Left hindlimb (tissue), 1 donor: ENCODE data around the gene KREMEN1.

Source experiments
- DNase-seq: peaks from one replicate; pipeline ENCODE4 v3.0.0-alpha.2; 2018

KREMEN1 gene

GRCh38 chr22:29208879-29209623 is 136.2 kb downstream of the KREMEN1 start:
- no peak for DNase-seq

DNA sequence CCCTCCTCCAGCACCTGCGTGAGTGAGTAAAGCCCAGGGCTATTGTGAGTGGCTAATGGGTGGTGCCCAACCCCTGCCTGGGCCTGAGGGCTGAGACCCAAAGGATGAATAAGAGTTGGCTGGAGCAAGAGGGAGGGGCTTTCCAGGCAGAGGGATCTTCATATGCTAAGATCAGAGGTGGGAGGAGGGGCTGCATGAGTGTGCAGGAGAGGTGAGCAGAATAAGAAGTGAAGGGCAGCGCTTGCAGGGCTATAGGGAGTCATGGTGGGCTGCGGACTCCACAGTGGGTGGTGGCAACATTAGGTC is 136.7 kb downstream of the KREMEN1 start:
- DNase-seq: no peak

DNA sequence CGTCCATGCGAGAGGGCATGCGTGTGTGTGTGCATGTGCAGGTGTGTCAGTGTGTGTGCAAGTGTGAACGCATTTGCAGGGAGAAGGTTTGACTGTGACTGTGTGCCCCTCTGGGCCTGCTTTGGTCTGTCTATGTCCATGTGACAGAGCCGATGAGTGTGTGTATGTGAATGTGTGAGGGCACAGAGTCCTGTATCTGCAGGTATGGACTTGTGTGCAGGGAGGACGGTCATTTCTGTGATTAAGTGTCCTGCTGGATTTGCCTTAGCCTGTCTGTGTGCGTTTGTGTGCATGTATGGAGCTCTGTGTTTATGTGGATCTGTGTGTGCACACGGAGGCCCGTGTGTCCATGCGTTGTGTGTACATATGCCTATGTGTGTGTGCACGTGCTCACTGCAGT is 138.2 kb downstream of the KREMEN1 start:
- DNase-seq: no peak

DNA sequence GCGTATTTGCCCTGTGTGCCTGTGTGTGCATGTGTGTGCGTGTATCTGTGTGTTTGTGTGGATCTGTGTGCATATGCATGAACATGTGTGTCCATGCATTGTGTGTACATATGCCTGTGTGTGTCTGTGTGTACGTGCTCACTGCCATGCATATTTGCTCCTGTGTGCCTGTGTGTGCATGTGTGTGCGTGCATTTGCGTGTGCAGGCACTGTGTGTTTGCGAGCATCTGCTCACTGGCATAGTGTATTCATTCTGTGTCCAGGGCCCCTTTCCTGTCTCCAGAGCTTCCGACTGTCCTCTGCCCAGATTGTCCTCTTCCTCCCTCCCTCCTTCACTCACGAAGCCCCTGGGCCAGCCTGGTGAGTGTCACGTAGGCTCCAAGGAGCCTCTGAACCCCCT is 138.6 kb downstream of the KREMEN1 start:
- no peak for DNase-seq

- DNase-seq: no peak
These were observed 139.9 kb downstream of the KREMEN1 start for GRCh38 chr22:29212743-29213142.

GRCh38 chr22:29213493-29213892 is 140.7 kb downstream of the KREMEN1 start:
- no peak for DNase-seq

- DNase-seq: no peak
These were observed 141.4 kb downstream of the KREMEN1 start for GRCh38 chr22:29214232-29214631.

- no peak for DNase-seq
These were observed 142.4 kb downstream of the KREMEN1 start for GRCh38 chr22:29215012-29215860.

- DNase-seq: no peak
These were observed 143.4 kb downstream of the KREMEN1 start for GRCh38 chr22:29216011-29216872.

DNA sequence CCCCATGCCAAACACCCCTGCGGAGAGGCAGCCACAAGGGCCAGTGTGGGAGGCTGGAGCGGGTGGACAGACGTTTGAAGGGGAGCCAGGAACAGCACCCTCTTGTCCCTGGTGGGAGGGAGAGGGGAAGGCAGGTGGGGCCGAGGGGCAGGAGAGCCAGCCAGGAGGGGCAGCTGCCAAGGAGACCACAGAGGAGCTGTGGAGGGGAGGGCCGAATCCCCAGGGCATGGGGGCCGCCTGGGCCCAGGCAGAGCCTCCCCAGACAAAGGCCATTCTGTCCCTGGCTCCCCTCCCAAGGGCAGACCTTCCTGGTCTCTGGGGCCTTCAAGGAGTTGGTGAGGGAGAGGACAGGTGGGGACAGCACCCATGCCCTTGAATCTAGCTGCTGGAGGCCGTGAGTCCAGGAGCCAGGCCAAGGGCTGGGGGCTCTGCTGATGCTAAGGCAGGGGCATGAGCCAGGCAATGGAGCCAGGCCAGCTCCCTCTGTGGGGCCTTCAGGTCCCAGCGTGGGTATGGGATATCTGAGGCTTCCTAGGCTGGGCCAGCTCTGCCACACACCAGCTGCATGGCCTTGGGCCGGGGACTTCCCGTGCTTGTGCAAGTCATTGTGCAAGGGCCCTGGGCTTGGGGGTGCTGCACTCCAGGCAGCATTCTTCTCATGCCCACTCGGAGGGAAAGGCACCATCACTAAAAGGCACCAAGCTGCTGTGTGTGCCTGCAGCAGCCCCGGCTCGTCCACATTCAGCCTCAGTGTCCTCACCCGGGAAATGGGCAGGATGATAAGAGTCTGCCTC is 144.2 kb downstream of the KREMEN1 start:
- DNase-seq: no peak
